HG03135 (cell line): ENCODE measurements around the gene KLC4.
"Not testable (repeated sequence)": the region's sequence is repeated elsewhere in the genome, so short reads cannot be mapped to it uniquely, and the experiment has no call there.

ENCODE experiments used
- ATAC-seq: cut with Tn5 transposase; IDR thresholded peaks from one replicate; pipeline ENCODE4 v1.9.1; 2021; ENCODE audit warnings: mild to moderate bottlenecking, moderate library complexity; ENCODE audit not compliant: unreplicated experiment

The KLC4 gene

GRCh38 chr6:43060755-43061633 is 1.6 kb downstream of the KLC4 start:
- ATAC-seq: no peak

- no peak for ATAC-seq
Observed at GRCh38 chr6:43061861-43062260, 2.4 kb downstream of the KLC4 start.

- ATAC-seq: no peak
Observed at GRCh38 chr6:43062818-43063217, 3.4 kb downstream of the KLC4 start.

- ATAC-seq: no peak
Observed at GRCh38 chr6:43070028-43070632, 10.7 kb downstream of the KLC4 start.

GRCh38 chr6:43074847-43075669 is 15.6 kb downstream of the KLC4 start:
- ATAC-seq: no peak

- ATAC-seq: no peak
Observed at GRCh38 chr6:43075670-43076463, 16.4 kb downstream of the KLC4 start, which contains the start of gene PTK7. TSS of gene PTK7 (plus strand) at chr6:43076314. CDS start at chr6:43076489, 175 bp downstream.

- ATAC-seq: no peak
Observed at GRCh38 chr6:43076464-43077332, 17.3 kb downstream of the KLC4 start.

GRCh38 chr6:43077333-43077809 is 17.9 kb downstream of the KLC4 start:
- ATAC-seq: no peak

GRCh38 chr6:43077981-43078511 is 18.6 kb downstream of the KLC4 start:
- ATAC-seq: no peak

GRCh38 chr6:43078691-43079090 is 19.3 kb downstream of the KLC4 start:
- ATAC-seq: no peak

GRCh38 chr6:43081043-43081442 is 21.6 kb downstream of the KLC4 start:
- no peak for ATAC-seq

- ATAC-seq: not testable (repeated sequence)
Observed at GRCh38 chr6:43081922-43082321, 22.5 kb downstream of the KLC4 start.

GRCh38 chr6:43082806-43083655 is 23.6 kb downstream of the KLC4 start:
- ATAC-seq: no peak

- ATAC-seq: no peak
Observed at GRCh38 chr6:43086022-43086658, 26.7 kb downstream of the KLC4 start.

GRCh38 chr6:43088654-43089056 is 29.2 kb downstream of the KLC4 start:
- no peak for ATAC-seq

- ATAC-seq: no peak
Observed at GRCh38 chr6:43089467-43089866, 30.0 kb downstream of the KLC4 start.

GRCh38 chr6:43089874-43090558 is 30.6 kb downstream of the KLC4 start:
- ATAC-seq: no peak
